IMR-90 (cell line): ENCODE measurements around the gene GINS1. TPM values are rescaled to one million over a fixed set of nuclear protein-coding genes. Genes with fewer than 3 reads are reported as not detected.

Experiments
- ATAC-seq: fragments of 200-7000 bp; cut with Tn5 transposase; 2 replicates; pipeline ENCODE4 v1.9.1; 2020; ENCODE audit warnings: low read depth, mild to moderate bottlenecking, moderate library complexity
- BruUV-seq: library from RNA; stranded (reverse); fragments of 400-500 nt; replicated peaks from 2 replicates; lab custom pipeline; 2021; lab: Mats Ljungman, UMichigan
- CTCF ChIA-PET: fragments of 300-600 bp; formaldehyde crosslinking; extraction: SDS; loops from one replicate; lab custom pipeline; 2021; ENCODE audit warnings: antibody characterized with exemption; lab: Yijun Ruan, JAX
- POLR2A ChIA-PET: fragments of 300-600 bp; sonication (Branson Sonifier 250); formaldehyde crosslinking; loops from one replicate; lab custom pipeline; 2022; ENCODE audit warnings: antibody characterized with exemption; ENCODE audit not compliant: unreplicated experiment; lab: Charles Lee
- DNase-seq: peaks from one replicate; pipeline ENCODE4 v3.0.0; 2013
- H2AFZ ChIP-seq: replicated peaks from 2 replicates; pipeline ENCODE3; 2013; ENCODE audit warnings: low read length, mild to moderate bottlenecking; ENCODE audit not compliant: poor library complexity
- H2AK5ac ChIP-seq: 2 replicates; pipeline ENCODE4 v1.6.1; 2013; ENCODE audit warnings: low read depth, low read length, inconsistent platforms
- H2AK9ac ChIP-seq: replicated peaks from 2 replicates; pipeline ENCODE3; 2013; ENCODE audit warnings: mild to moderate bottlenecking, low read depth, low read length, moderate library complexity; ENCODE audit not compliant: poor library complexity
- H2BK120ac ChIP-seq: 2 replicates; pipeline ENCODE4 v1.6.1; 2013; ENCODE audit warnings: low read depth, low read length, inconsistent platforms
- H2BK15ac ChIP-seq: 3 replicates; pipeline ENCODE4 v1.6.1; 2013; ENCODE audit warnings: low read depth, low read length, inconsistent platforms
- H2BK20ac ChIP-seq: 2 replicates; pipeline ENCODE4 v1.6.1; 2013; ENCODE audit warnings: low read depth, mild to moderate bottlenecking, inconsistent platforms, low read length, moderate library complexity
- H2BK5ac ChIP-seq: 2 replicates; pipeline ENCODE4 v1.6.1; 2013; ENCODE audit warnings: mild to moderate bottlenecking, low read depth, low read length, inconsistent platforms; ENCODE audit not compliant: poor library complexity, severe bottlenecking
- H3K14ac ChIP-seq: replicated peaks from 2 replicates; pipeline ENCODE4 v1.6.1; 2013; ENCODE audit warnings: low read depth, low read length, inconsistent platforms
- H3K18ac ChIP-seq: 2 replicates; pipeline ENCODE4 v1.6.1; 2013; ENCODE audit warnings: low read depth, low read length, control low read depth
- H3K23ac ChIP-seq: 2 replicates; pipeline ENCODE4 v1.6.1; 2013; ENCODE audit warnings: low read depth, low read length, inconsistent platforms
- H3K27ac ChIP-seq: 2 replicates; pipeline ENCODE4 v1.5.1; 2013; ENCODE audit warnings: mild to moderate bottlenecking, control low read depth, low read length; ENCODE audit not compliant: insufficient read depth
- H3K27me3 ChIP-seq: 2 replicates; pipeline ENCODE4 v1.6.1; 2013; ENCODE audit warnings: low read length; ENCODE audit not compliant: control insufficient read depth, insufficient read depth
- H3K36me3 ChIP-seq: 2 replicates; pipeline ENCODE4 v1.6.1; 2013; ENCODE audit warnings: low read length, mixed read lengths; ENCODE audit not compliant: control insufficient read depth, insufficient read depth
- H3K4ac ChIP-seq: 2 replicates; pipeline ENCODE4 v1.6.1; 2013; ENCODE audit warnings: low read depth, low read length, inconsistent platforms
- H3K4me1 ChIP-seq: 2 replicates; pipeline ENCODE4 v1.6.1; 2013; ENCODE audit warnings: low read length, mixed read lengths; ENCODE audit not compliant: control insufficient read depth, insufficient read depth
- H3K4me2 ChIP-seq: 2 replicates; pipeline ENCODE4 v1.6.1; 2013; ENCODE audit warnings: low read depth, mild to moderate bottlenecking, control low read depth, low read length, moderate library complexity
- H3K4me3 ChIP-seq: 2 replicates; pipeline ENCODE4 v1.5.1; 2013; ENCODE audit warnings: low read depth, mild to moderate bottlenecking, control low read depth, low read length, moderate library complexity; ENCODE audit not compliant: insufficient read depth
- H3K56ac ChIP-seq: 2 replicates; pipeline ENCODE4 v1.6.1; 2013; ENCODE audit warnings: low read length, inconsistent platforms; ENCODE audit not compliant: insufficient read depth; ENCODE audit errors: extremely low read depth
- H3K79me1 ChIP-seq, 2 experiments: 2 replicates each; pipeline ENCODE4 v1.6.1; 2013; ENCODE audit warnings: low read length in 2 of 2, inconsistent platforms in 1 of 2, low read depth in 1 of 2
- H3K9ac ChIP-seq: 2 replicates; pipeline ENCODE4 v1.6.1; 2013; ENCODE audit warnings: low read depth, low read length, control low read depth
- H3K9me1 ChIP-seq: 2 replicates; pipeline ENCODE4 v1.6.1; 2013; ENCODE audit warnings: low read length, inconsistent platforms; ENCODE audit not compliant: insufficient read depth
- H3K9me3 ChIP-seq: 2 replicates; pipeline ENCODE4 v1.6.1; 2013; ENCODE audit warnings: low read length; ENCODE audit not compliant: control insufficient read depth, insufficient read depth
- H4K20me1 ChIP-seq: 2 replicates; pipeline ENCODE4 v1.6.1; 2013; ENCODE audit warnings: low read length, inconsistent platforms; ENCODE audit not compliant: insufficient read depth
- H4K5ac ChIP-seq: 2 replicates; pipeline ENCODE4 v1.6.1; 2013; ENCODE audit warnings: mild to moderate bottlenecking, low read depth, low read length, control low read depth
- H4K8ac ChIP-seq, 2 experiments: 2 replicates each; pipeline ENCODE4 v1.6.1; 2013; ENCODE audit warnings: low read depth in 2 of 2, low read length in 2 of 2, control low read depth in 1 of 2, inconsistent platforms in 1 of 2
- H4K91ac ChIP-seq: 2 replicates; pipeline ENCODE4 v1.6.1; 2013; ENCODE audit warnings: low read depth, low read length, inconsistent platforms; ENCODE audit not compliant: insufficient read depth
- CEBPB ChIP-seq: IDR thresholded peaks from 2 replicates; pipeline ENCODE4 v1.6.1; 2012; ENCODE audit warnings: low read depth, low read length, improper control_type of control experiment
- CTCF ChIP-seq: conservative IDR thresholded peaks from 2 replicates; pipeline ENCODE4 v1.5.1; 2012; ENCODE audit warnings: mild to moderate bottlenecking, low read depth, low read length, improper control_type of control experiment
- ELK1 ChIP-seq: fragments of 150-350 bp; IDR thresholded peaks from 2 replicates; pipeline ENCODE4 v1.6.1; 2016; ENCODE audit warnings: low read depth, mild to moderate bottlenecking, low read length, moderate library complexity, borderline replicate concordance
- FOS ChIP-seq: fragments of 150-350 bp; IDR thresholded peaks from 2 replicates; pipeline ENCODE4 v1.6.1; 2016; ENCODE audit warnings: low read depth, low read length
- MAZ ChIP-seq: IDR thresholded peaks from 2 replicates; pipeline ENCODE4 v1.6.1; 2012; ENCODE audit warnings: low read depth, mild to moderate bottlenecking, low read length, improper control_type of control experiment, moderate library complexity, borderline replicate concordance
- MXI1 ChIP-seq: IDR thresholded peaks from 2 replicates; pipeline ENCODE4 v1.6.1; 2012; ENCODE audit warnings: low read depth, mild to moderate bottlenecking, low read length, moderate library complexity, borderline replicate concordance
- POLR2A ChIP-seq: IDR thresholded peaks from 2 replicates; pipeline ENCODE4 v1.6.1; 2012; ENCODE audit warnings: mild to moderate bottlenecking, low read depth, low read length
- RAD21 ChIP-seq: IDR thresholded peaks from 2 replicates; pipeline ENCODE4 v1.6.1; 2012; ENCODE audit warnings: low read length, improper control_type of control experiment
- RCOR1 ChIP-seq: IDR thresholded peaks from 2 replicates; pipeline ENCODE4 v1.6.1; 2012; ENCODE audit warnings: mild to moderate bottlenecking, low read length, improper control_type of control experiment; ENCODE audit not compliant: insufficient replicate concordance
- RFX5 ChIP-seq: IDR thresholded peaks from 2 replicates; pipeline ENCODE4 v1.8.0; 2012; ENCODE audit warnings: low read depth, mild to moderate bottlenecking, low read length, moderate library complexity
- SMC3 ChIP-seq: fragments of 150-350 bp; IDR thresholded peaks from 2 replicates; pipeline ENCODE4 v1.6.1; 2016; ENCODE audit warnings: low read depth, mild to moderate bottlenecking, antibody characterized with exemption, low read length, moderate library complexity
- WGBS, 2 experiments: methylation state at CpG; one replicate each; pipeline versions ENCODE4 v1.1.5 to v1.1.7; 2013; ENCODE audit warnings: missing lambda C conversion rate in 2 of 2; ENCODE audit not compliant: insufficient read length in 1 of 2; ENCODE audit errors: extremely low coverage in 2 of 2; 5-methylcytosine and 5-hydroxymethylcytosine counted together
- dilution Hi-C: fragments of 300-500 bp; cut with HindIII; formaldehyde crosslinking; loops from one replicate; pipeline ENCODE4 v1.14.3; 2018; ENCODE audit warnings: low sequenced_read_pairs; ENCODE audit not compliant: unreplicated experiment
- in situ Hi-C: fragments of 300-500 bp; cut with MboI; formaldehyde crosslinking; loops from 3 replicates; pipeline ENCODE4 v1.14.3; 2019; ENCODE audit warnings: low sequenced_read_pairs, inconsistent platforms, mixed read lengths
- intact Hi-C: fragments of 100-400 bp; cut with micrococcal nuclease; formaldehyde crosslinking; loops from 2 replicates; pipeline ENCODE4 v1.10.0; 2022
- polyA plus RNA-seq, 3 experiments: library from polyadenylated mRNA; depleted of rRNA; stranded (reverse); fragments of >200 nt; gene quantifications; 2 replicates each; pipeline ENCODE4 v1.2.3, GENCODE V29; 2012; ENCODE audit warnings: low replicate concordance in 1 of 3
- total RNA-seq: library from RNA; depleted of rRNA; stranded (reverse); fragments of >200 nt; gene quantifications from 2 replicates; pipeline ENCODE4 v1.2.3, GENCODE V29; 2012
- TF ChIP-seq, protein P1 (sequence below): fragments of 150-350 bp; IDR thresholded peaks from 2 replicates; pipeline ENCODE4 v1.6.1; 2017; ENCODE audit warnings: mild to moderate bottlenecking, antibody characterized with exemption, low read length, low read depth

Gene GINS1
- total and polyA plus RNA-seq, 2 of the 4 experiments (the other 2 are of a cell fraction) = 4.9 to 6.6 TPM

DNA sequence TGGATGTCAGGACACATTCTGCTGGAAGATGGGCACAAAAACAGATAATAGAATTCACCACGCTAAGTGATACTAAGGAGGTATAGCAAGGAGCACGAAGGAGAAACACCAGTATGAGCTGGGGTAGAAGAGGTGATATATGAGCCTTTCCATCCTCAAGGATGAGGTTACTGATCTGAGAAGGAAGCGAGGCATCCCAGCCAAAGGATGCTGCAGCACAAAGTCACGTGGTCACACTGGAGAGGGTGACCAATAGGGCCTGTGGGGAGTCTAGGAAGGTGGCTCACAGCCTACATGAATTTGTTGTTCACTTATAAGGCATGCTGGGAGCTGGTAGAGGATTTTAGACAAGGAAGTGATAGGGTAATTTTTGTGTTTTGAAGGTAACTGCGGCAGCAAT is 1.4 kb downstream of the GINS1 start:
- Histone ChIP-seq H4K91ac (no peak overlapping the region), H3K79me1 (peaks cover 23 to 38% of the 10 kb centered on the region in 2 experiments), H2AFZ (no peak overlapping the region), H2BK15ac (no peak overlapping the region), H3K27ac (no peak overlapping the region), H3K18ac (no peak overlapping the region), H3K14ac (no peak overlapping the region), H4K5ac (no peak overlapping the region), H4K20me1 (no peaks in the 10 kb centered on the region), H2BK20ac (no peak overlapping the region), H3K23ac (no peak overlapping the region), H3K27me3 (no peaks in the 10 kb centered on the region), H4K8ac (peak overlapping the region in 1 of 2 experiments; percentile 55; a peak in 1 of 4 replicates), H2BK5ac (no peak overlapping the region), H3K36me3 (no peaks in the 10 kb centered on the region; the same call in 1 of the 2 replicates), H2BK120ac (no peak overlapping the region), H3K4me1 (peaks cover 1% of the 10 kb centered on the region), H3K9me1 (0 out of 2 replicates have a peak, but pooled peaks cover 4% of the 10 kb centered on the region), H3K56ac (no peak overlapping the region), H3K9me3 (no peaks in the 10 kb centered on the region), H3K9ac (peak overlapping the region; percentile 86; the same call in 1 of the 2 replicates), H3K4me3 (no peak overlapping the region), H3K4ac (no peak overlapping the region), H2AK5ac (0 out of 2 replicates have a peak overlapping the region, but pooled peaks have one; percentile 13), H2AK9ac (no peak overlapping the region), H3K4me2 (no peak overlapping the region)
- ATAC-seq = no peak
- in situ Hi-C loops (loop anchor here (25.0 kb wide), 1 partner anchor 1772 kb away; the partner anchor contains the start of gene CST3), intact Hi-C loops (loop anchor here (5.0 kb wide), 1 partner anchor 133 kb away; no protein-coding TSS in a partner anchor), dilution Hi-C loops (no loop called here)
- 78% methylated on average over 2 of the region's 5 CpGs; no CpG with 5 or more reads in 1 of the 2 experiments for WGBS, 2 experiments
- CTCF ChIA-PET = interaction anchor here (0.6 to 1.8 kb wide), 2 partner anchors 10 to 20 kb away, joined by 4 to 15 read pairs; no protein-coding TSS in a partner anchor
- TF ChIP-seq RCOR1 = no peak
- TF ChIP-seq CEBPB = no peak
- TF ChIP-seq MAZ = no peak
- no peak for TF ChIP-seq POLR2A
- TF ChIP-seq CTCF = no peak
- TF ChIP-seq SMC3 = no peak
- TF ChIP-seq, protein P1, sequence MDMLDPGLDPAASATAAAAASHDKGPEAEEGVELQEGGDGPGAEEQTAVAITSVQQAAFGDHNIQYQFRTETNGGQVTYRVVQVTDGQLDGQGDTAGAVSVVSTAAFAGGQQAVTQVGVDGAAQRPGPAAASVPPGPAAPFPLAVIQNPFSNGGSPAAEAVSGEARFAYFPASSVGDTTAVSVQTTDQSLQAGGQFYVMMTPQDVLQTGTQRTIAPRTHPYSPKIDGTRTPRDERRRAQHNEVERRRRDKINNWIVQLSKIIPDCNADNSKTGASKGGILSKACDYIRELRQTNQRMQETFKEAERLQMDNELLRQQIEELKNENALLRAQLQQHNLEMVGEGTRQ = no peak
- no peak for TF ChIP-seq RAD21
- no peak for TF ChIP-seq ELK1
- TF ChIP-seq RFX5 = no peak
- no peak for TF ChIP-seq FOS
- no peak for TF ChIP-seq MXI1
- BruUV-seq = no TSS peak
- POLR2A ChIA-PET = no interaction called here
- no peak for DNase-seq
